ENCODE results near the gene TTLL10.

TTLL10 gene

DNA sequence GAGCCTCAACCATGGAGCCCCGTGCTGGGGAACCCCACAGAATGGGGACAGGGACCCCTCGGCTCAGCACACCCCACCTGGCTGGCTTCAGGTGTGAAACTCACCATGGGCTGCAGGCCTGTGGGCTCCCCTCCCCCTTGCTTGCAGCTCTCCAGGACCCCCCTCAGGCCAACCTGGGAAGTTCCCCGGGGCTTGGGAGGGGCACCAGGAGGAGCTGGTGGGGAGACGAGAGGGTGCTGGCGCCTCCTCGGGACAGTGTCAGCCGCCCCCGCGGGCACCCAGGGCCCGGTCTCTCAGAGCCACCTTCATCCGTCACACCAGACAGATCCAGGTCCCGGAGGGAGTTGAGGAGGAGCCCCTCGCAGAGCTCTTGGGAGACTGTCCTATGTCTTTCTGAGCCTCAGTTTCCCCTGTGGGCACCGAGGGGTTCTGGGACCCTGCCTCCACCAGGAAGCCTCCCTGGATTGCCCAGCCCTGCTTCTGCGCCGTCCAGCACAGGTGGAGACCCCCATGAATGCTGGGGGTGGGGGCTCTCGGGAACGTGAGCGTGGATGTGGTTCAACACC lies 33.4 kb downstream of the TTLL10 start:
- DNase-seq: peak; percentile 65

DNA sequence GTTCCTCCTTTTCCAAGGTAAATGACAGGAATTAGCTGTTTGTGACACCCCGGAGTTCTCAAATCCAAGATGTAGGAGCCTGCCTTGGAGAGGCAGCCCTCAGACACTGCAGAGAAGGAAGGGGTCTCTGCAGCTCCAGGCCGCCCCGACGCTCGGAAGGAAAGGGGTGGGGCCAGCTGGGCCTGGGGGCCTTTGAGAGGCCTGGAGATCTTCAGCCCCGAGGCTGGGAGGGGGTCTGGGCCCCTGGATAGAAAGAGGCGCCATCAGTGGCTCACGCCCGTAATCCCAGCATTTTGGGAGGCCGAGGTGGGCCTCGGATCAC lies 33.9 kb downstream of the TTLL10 start:
- no peak for DNase-seq

DNA sequence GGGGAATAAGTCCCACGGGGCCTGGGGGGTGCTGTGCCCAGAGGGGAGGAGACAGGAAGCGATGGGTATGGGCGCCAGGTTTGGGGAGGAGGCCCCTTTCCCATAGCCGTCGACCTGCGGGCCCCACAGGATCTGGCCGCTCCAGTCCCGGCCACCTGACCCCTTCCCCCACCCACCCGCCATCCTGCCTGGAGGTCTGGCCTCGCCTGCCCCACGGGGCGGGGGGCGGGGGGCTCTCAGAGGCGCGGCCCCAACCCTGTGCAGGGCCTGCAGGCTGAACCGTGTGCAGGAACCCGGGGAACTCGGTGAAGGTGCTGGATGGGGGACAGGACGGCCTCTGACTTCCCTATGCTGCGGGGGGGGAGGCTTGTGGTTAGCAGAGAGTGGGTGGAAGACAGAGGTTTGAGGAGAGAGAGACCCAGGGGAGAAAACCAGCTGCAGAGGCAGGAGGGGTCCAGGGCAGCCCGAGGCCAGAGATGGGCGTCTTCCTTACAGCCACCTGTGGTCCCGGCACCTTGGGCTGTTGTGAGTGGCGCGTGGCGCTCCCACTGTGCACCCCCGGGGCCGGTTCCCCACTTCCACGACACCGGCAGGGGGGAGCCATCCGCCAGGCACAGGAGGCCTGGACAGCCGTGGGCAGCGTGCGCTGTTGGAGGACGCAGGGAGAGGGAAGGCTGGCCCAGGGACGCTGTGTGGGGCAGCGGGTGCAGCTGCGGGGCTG lies 35.2 kb downstream of the TTLL10 start:
- peak; percentile 73 for DNase-seq

DNA sequence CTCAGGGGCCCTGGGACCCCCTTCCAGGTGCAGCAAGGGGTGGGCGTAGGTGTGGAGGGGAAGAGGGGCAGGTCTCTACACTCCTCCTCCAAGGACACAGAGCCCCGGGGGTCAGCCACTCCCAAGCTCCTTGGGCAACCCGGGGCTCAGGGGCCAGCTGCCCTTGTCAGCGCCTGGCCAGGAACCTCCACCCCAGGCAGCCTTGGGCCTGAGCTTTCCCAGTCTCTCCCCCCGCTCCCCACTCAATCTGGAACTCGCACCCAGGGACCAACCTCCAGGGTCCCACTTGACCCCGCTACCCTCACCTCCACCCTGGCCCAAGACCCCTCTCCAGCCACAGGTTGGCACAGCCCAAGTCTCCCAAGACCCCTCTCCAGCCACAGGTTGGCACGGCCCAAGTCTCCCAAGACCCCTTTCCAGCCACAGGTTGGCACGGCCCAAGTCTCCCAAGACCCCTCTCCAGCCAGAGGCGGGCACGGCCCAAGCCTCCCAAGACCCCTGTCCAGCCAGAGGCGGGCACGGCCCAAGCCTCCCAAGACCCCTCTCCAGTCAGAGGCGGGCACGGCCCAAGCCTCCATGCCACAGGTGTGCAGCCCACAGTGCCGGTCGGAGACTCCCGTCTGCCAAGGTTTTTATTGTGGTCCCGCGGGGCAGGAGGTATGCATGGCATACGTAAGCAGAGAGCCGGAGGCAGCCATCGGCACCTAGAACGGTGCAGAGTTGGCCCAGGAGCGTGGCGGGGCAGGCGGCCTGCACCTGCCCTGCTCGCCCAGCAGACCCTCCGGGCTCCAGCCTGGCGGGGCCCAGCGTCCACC lies 37.3 kb downstream of the TTLL10 start:
- peak; percentile 51 for DNase-seq

- DNase-seq: no peak
These were observed 38.1 kb downstream of the TTLL10 start for GRCh38 chr1:1211541-1212441.

- peak; percentile 79 for DNase-seq
These were observed 39.2 kb downstream of the TTLL10 start for GRCh38 chr1:1212780-1213344.

DNA sequence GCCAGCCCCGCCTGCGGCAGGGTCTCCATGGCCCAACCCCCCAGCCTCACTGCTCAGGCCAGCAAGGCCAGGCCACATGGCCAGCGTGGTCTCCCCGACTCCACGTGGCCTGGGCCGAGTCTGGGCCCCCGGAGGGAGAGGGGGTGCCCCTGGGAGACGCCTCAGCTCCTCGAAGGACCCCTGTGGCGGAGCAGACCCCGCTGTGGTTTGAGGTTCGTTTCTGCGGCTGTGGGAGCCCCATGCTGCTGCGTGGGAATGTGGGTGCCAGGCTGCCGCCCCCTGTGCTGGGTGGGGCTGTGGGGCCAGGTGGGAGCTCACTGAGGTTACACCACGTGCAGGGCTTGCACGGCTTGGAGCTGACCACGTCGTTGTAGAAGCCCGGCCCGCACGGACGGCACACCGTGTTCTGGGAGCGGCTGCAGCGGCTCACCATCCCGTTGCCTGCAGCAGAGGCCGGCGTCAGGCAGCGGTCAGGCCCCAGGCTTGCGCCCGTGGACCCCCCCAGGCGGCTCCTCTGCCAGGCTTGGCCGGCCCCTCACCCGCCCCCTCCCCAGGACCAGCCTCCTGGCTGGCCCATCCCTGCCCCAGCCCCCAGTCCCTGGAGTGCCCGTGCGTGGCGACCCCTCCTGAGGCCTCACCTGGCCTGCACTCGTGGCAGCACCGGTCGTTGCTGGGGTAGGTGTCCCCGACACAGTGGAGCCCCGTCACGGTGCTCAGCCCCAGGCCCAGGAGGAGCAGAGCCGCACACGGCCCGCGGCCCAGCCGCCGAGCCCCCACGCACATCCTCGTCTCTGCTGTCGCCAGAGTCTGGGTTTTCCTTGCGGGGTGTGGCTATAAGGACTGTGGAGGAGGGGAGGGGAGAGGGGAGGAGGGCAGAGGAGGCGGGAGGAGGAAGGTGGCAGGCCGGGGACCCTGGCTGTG lies 39.9 kb downstream of the TTLL10 start, which contains the start of gene TNFRSF4:
TNFRSF4 (minus strand) TSS at position 809 of the 921 bp plus-strand sequence; CDS start at position 783, 26 bp downstream.
- DNase-seq: peak; percentile 73

DNA sequence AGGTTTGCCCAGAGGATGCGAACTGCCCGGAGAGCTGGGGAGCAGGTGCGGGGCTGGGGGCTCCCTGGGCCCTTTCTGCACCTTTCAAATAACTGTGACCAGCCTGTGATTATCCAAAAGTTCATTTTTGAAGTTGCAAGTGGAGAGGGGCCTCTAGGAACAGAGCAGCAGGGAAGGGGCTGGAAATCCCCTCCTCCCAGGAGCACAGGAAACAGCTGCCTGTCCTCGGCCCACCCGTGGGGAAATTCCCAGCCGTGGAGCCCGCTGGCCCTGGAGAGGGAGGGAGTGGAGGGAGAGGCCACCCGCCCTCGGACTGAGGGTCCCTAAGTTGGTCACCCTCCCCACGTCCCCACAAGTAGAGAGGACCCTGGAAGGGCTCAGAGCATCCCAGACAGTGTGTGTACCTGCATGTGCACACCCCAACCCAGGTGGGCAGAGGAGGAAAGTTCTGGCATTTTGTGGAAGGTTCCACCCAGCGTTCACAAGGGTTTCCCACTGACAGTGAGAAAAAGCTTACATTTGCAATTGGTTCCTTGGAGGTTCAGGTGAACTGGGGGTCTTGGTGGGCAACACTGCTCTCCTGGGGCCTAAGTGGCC lies 41.5 kb downstream of the TTLL10 start:
- DNase-seq: no peak

GRCh38 chr1:1215881-1216605 lies 42.4 kb downstream of the TTLL10 start:
- no peak for DNase-seq

GRCh38 chr1:1216770-1217620 lies 43.3 kb downstream of the TTLL10 start:
- no peak for DNase-seq

- no peak for DNase-seq
These were observed 44.2 kb downstream of the TTLL10 start for GRCh38 chr1:1217621-1218523.

DNA sequence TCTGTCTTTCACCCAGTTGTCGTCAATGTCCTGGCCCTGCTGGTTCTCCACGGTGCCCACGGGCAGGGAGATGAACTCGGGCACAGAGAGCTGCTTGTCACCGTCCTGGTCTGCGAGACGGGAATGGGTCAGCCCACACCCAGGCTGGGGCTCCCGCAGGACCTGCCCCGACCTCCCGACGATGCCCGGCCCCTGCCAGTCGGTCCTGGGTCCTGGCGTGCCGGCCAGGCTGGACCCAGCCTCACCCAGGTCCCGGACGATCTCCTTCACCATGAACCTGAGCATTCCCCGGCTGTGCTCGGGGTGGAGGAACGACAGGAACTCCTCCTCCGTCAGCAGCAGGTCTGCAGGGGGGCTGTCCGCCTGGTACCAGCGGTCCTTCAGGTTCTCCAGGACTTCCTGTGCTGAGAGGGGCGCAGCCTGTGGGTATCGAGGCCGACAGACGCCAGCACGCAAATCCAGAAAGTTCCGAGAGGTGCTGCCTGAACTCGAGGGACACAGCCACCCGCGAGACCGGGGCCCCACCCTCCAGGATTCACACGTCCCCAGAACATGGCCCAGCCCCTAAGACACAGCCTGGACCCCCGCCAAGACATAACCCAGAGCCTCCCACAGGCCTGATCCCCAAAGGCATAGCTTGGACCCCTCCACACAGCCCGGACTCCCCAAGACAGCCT lies 45.0 kb downstream of the TTLL10 start:
- no peak for DNase-seq

DNA sequence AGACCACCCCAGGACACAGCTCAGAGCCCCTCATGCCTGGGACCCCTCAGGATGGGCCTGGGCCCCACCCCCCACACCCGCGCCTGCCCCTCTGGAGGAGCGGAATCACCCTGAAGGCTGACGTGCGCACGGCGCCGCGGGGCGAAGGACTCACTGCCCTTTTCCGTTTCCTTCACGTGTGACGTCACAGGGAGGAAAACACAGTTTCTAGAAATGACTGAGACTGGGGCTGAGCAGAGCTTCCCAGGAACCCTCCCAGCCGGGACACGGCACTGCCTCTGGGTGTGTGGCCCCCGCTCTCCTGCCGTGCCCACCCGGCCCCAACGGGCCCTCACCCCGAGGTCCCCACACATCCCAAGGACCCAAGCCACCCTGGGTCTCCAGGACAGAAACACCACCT lies 45.7 kb downstream of the TTLL10 start:
- DNase-seq: no peak

DNA sequence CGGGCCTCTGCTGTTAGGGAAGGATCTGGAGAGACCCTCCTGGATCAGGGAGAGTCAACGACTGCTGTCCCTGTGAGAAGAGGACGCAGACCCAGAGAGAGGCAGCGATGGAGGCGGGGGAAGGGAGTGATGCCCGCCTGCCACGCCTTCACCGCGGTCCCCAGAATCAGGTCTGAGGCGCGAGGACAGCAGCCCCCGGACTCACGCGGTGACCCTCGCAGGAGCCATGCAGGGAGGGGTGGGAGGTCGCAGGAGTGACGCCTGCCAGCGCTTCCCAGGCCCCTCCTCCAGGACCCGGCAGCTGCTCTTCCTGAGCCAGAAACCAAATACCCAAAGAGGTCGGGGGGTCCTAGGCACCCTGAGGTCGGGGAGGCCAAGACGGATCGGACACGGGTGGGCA lies 46.5 kb downstream of the TTLL10 start:
- DNase-seq: no peak

GRCh38 chr1:1221887-1222574 lies 48.4 kb downstream of the TTLL10 start:
- DNase-seq: no peak

- DNase-seq: no peak
These were observed 49.0 kb downstream of the TTLL10 start for GRCh38 chr1:1222575-1223225.
